Anterior cingulate cortex (tissue), 58 donors: Measurements from ENCODE around the gene COG5.
"Not testable (repeated sequence)": the region's sequence is repeated elsewhere in the genome, so short reads cannot be mapped to it uniquely, and the experiment has no call there.

ENCODE experiments used
- DNase-seq, 58 donors: peaks; one replicate each; lab custom pipeline; 2025; lab: John Stamatoyannopoulos, UW

The COG5 gene

DNA sequence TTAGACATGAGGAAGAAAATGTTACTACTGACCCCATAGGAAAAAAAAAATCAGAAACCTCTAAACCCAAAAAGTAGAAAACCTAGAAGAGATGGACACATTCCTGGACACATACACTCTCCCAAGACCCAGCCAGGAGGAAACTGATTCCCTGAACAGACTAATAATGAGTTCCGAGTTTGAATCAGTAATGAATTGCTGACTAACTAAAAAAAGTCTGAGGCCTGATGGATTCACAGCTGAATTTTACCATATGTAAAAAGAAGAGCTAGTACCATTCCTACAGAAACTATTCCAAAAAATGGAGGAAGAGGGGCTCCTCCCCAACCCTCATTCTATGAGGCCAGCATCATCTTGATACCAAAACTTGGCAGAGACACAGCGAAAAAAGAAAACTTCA is 319.1 kb downstream of the COG5 start:
- no peak for DNase-seq

DNA sequence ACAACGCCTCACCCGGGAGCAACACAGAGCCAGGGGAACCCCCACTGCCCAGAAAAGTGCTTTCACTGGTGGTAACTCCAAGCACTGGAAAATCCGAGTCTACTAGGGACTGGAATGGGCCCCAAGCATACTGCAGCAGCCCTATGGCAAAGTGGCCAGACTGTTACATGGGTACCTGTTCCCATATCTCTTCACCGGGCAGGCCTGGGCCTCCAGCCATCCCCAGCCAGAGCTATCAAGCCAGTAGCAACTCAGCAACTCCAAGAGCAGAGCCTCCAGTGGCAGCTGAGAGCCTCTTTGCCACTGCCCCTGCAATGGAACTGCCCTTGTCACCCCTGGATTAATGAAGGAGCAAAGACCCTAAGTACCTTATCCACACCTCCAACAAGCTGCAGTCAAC is 321.5 kb downstream of the COG5 start:
- DNase-seq: no peak

DNA sequence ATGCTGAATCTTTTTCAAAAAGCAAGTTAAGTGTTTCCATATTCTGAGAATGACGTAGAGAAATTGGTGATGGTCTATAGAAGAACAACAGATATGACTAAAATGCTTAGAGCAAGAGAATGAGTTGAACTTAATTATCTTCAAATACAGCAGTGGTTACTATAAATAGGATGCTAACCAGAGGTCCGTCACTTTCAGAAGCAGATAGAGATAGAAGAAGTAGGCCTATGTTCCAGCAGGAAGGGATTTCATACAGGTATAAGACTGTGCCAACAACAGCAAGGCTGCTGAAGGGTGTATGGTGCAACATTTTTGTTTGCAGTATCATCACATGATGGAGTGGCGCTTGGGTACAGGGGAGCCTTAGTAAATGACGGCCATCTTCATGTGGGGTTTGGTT is 326.3 kb downstream of the COG5 start:
- no peak for DNase-seq

- DNase-seq: peak in 2 of 58 donors; percentile 49 to 54
These were observed 326.9 kb downstream of the COG5 start for GRCh38 chr7:107236862-107237261.

DNA sequence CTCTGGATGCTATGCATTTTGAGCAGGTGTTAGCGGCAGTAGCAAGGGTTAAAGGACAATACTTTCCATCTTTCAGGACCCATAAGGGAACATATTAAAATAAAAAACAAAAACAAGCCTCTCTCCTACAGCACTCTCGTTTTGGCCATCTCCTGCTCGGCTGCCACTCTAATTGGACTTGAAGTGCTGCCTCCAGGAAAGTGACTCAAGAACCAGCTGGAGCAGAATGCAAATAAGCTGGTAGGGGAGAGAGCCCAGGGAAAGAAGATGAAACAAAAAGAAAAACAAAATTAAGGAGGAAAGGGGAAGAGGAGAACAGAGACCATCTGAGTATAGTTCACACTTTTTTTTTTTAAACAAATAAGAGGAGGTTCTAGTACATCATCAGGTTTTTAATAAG is 329.3 kb downstream of the COG5 start:
- peak in 30 of 58 donors; percentile 12 to 78 (median 38) for DNase-seq

GRCh38 chr7:107233981-107234380 is 329.7 kb downstream of the COG5 start:
- no peak for DNase-seq

DNA sequence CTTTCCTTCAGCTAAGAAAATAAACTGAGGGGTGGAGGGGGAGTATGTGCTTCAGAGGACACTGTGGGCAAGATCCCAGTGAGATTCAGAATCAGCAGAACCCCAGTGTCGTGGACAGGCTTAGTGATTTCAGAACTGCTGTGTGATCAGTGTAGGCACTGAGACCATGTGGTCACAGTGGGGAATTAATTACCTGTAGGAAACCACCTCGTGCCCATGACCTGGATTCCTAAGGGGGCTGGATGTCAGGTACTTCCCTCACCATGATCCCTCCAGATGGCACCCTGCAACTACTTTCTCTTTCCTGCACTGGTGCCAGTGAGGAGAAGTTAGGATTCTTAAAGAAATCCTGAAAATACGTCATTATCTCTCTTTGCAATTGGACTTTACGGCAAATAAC is 330.5 kb downstream of the COG5 start:
- DNase-seq: peak in 6 of 58 donors; percentile 8 to 34 (median 14)

DNA sequence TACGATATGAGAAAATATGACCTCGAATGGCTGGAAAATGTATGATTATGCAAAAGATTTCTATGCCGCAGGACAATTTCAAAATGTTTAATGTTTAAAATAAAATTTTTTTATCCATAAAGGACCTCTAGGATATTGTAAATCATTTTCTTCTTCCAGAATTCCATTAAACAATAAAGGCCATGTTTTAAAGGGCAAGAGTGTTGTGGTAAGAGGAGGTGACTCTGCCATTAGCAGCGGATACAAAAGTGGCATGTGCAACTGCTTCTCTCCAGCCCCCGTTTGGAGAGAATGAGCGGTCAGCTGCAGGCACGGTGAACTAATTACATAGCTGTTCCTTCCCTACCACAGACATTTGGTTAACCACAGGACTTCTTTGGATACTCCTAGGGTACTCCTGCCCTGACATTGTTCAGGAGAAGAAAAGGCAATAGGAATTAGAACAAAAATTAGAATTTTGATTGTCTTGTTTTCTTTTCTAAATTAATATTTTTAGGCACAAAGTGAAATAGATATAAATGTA is 331.1 kb downstream of the COG5 start:
- peak in 1 of 58 donors; percentile 8 for DNase-seq

DNA sequence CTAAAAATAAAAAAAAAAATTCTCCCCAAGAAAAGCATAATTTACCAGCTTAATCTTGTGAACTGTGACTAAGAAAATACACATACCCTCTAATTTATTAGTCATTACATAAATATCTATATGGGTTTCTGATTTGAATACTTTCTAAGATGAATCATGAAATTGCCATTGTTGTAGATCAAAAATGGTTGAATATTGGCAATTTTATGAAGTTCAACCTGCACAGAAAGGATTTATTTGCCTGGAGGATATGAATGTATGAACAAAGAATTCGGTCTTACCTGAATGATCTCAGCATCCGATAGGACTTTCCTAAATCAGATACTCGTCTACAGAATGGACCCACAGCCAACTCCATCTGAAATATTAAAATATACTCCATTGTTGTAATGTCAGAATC is 333.4 kb downstream of the COG5 start:
- no peak for DNase-seq

GRCh38 chr7:107228291-107228690 is 335.4 kb downstream of the COG5 start:
- DNase-seq: no peak

- DNase-seq: no peak
These were observed 339.1 kb downstream of the COG5 start for GRCh38 chr7:107224374-107225223.

DNA sequence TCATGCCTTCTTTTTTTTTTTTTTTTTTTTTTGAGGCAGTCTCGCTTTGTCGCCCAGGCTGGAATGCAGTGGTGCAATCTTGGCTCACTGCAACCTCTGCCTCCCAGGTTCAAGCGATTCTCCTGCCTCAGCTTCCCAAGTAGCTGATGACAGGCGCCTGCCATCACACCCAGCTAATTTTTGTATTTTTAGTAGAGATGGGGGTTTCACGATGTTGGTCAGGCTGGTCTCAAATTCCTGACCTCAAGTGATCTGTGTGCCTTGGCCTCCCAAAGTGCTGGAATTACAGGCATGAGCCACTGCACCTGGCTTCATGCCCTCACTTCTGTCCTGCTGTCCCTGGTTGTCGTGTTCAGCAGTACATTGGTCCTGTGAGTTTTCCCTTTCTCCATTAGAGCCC is 342.9 kb downstream of the COG5 start:
- DNase-seq: not testable (repeated sequence)

- DNase-seq: no peak
These were observed 343.4 kb downstream of the COG5 start for GRCh38 chr7:107220356-107220755.

- no peak for DNase-seq
These were observed 344.0 kb downstream of the COG5 start for GRCh38 chr7:107219563-107220244.

- no peak for DNase-seq
These were observed 349.8 kb downstream of the COG5 start for GRCh38 chr7:107213945-107214344.

GRCh38 chr7:107213193-107213788 is 350.4 kb downstream of the COG5 start:
- no peak for DNase-seq

DNA sequence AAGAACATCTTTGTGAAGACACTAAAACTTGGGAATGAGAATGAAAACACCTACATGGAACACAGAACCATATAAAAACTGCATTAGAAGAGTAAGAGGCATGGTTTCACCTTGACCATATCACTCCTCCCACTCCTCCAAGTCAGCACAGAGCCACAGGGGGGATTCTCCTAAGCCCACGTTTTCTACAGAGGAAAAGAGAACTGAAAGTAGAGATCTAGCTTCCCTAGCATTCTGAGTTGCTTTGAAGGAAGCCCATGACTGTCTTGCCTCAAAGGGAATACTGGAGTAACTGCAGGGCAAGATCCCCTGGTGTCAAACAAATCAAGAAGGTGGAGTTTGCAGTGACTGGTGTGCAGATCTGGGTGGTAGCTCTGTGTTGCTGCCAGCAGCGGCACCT is 351.0 kb downstream of the COG5 start:
- no peak for DNase-seq

DNA sequence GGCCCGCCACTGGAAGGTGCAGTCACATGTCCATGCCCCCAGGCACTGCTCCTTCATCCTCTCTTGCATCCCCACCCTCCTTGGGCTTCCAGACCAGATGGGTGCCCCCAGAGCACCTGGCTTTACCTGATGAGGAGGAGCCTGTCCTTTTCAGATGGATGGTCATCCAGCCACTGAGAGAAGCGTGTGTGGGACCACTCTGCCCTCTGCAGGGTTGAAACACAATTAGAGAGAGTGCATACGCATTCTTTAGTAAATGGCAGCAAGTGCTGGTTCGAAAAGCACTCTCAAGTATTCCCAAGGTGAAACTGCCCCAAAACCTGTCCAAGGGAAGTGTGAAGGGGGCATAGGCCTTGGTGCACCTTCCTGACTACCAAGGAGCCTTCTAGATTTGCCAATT is 353.3 kb downstream of the COG5 start:
- no peak for DNase-seq

GRCh38 chr7:107209565-107209964 is 354.2 kb downstream of the COG5 start:
- no peak for DNase-seq

- no peak for DNase-seq
These were observed 355.2 kb downstream of the COG5 start for GRCh38 chr7:107208563-107208962.

DNA sequence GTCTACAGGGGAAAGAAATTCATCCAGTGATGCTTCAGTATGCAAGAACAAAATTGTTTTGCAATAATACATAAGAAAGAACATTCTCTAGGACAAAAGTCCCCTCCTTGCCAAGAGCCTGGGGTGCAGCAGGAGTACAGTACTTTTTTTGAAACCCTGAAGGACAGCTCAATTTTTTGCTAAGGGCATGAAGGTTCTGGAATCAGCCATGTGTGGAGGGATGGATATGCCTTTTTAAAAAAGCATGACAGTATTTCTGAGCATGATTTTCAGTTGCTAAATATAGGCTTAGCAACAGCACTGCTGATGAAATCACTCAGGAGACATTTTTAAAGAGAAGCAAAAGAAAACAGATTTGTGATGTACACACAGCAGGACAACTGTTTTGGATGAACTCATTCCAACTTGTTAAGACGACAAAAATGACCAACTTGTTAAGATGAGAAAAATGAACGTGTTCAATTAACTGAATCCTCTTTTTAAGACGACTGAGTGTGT is 355.6 kb downstream of the COG5 start:
- DNase-seq: peak in 4 of 58 donors; percentile 13 to 58 (median 40)
